HEK293 (cell line): Measurements from ENCODE around the gene SH3GL2.

ENCODE experiments used
- CTCF ChIA-PET: fragments of 350-600 bp; formaldehyde crosslinking; extraction: SDS; loops from one replicate; lab custom pipeline; 2021; ENCODE audit warnings: antibody characterized with exemption; lab: Yijun Ruan, JAX
- POLR2A ChIA-PET: fragments of 300-600 bp; formaldehyde crosslinking; extraction: SDS; loops from one replicate; lab custom pipeline; 2020; ENCODE audit warnings: antibody characterized with exemption, inconsistent platforms; lab: Yijun Ruan, JAX
- H3K27ac ChIP-seq: fragments of 200-500 bp; sonication (Bioruptor generic); 2 replicates; pipeline ENCODE4 v1.5.1; 2014; ENCODE audit warnings: low read depth, low read length, control low read depth, inconsistent platforms; ENCODE audit errors: extremely low read depth
- H3K36me3 ChIP-seq, 2 experiments: fragments of 200-500 bp in 1 of 2; sonication (Bioruptor generic) in 1 of 2; 1 replicate in 1 of 2; 2 replicates in 1 of 2; pipeline ENCODE4 v1.5.1; 2014 to 2017; ENCODE audit warnings: inconsistent platforms in 2 of 2, low read length in 2 of 2; ENCODE audit not compliant: control insufficient read depth in 2 of 2, insufficient read depth in 1 of 2
- H3K4me1 ChIP-seq: fragments of 200-500 bp; sonication (Bioruptor generic); 2 replicates; pipeline ENCODE4 v1.5.1; 2014; ENCODE audit warnings: mild to moderate bottlenecking, low read length, inconsistent platforms; ENCODE audit not compliant: control insufficient read depth, insufficient read depth
- H3K4me3 ChIP-seq: 2 replicates; pipeline ENCODE4 v1.5.1; 2011; ENCODE audit warnings: low read depth, mild to moderate bottlenecking, control low read depth, low read length, moderate library complexity
- H3K9me3 ChIP-seq: fragments of 200-500 bp; sonication (Bioruptor generic); 2 replicates; pipeline ENCODE4 v1.5.1; 2014; ENCODE audit warnings: low read depth, low read length, inconsistent platforms; ENCODE audit not compliant: control insufficient read depth, insufficient read depth
- BCL11B ChIP-seq: fragments of 450-650 bp; formaldehyde crosslinking; IDR thresholded peaks from 2 replicates; pipeline ENCODE4 v1.5.1; 2016; ENCODE audit warnings: low read depth, missing biosample characterization, missing genetic modification characterization
- GLIS2 ChIP-seq: fragments of 450-650 bp; formaldehyde crosslinking; IDR thresholded peaks from 2 replicates; pipeline ENCODE4 v1.5.1; 2016; ENCODE audit warnings: missing biosample characterization, missing genetic modification characterization
- HOXA7 ChIP-seq: sonication (generic); formaldehyde crosslinking; IDR thresholded peaks from 2 replicates; pipeline ENCODE4 v1.8.1; 2022; ENCODE audit warnings: missing genetic modification reagents, borderline replicate concordance
- KLF7 ChIP-seq: fragments of 450-650 bp; formaldehyde crosslinking; IDR thresholded peaks from 2 replicates; pipeline ENCODE4 v1.5.1; 2016; ENCODE audit warnings: missing biosample characterization, missing genetic modification characterization, borderline replicate concordance
- SCRT1 ChIP-seq: fragments of 450-650 bp; formaldehyde crosslinking; IDR thresholded peaks from 2 replicates; pipeline ENCODE4 v1.5.1; 2016; ENCODE audit warnings: missing biosample characterization, missing genetic modification characterization, borderline replicate concordance
- ZFP37 ChIP-seq: fragments of 450-650 bp; formaldehyde crosslinking; IDR thresholded peaks from 2 replicates; pipeline ENCODE4 v1.5.1; 2016; ENCODE audit warnings: missing biosample characterization, missing genetic modification characterization
- ZIC2 ChIP-seq: fragments of 450-650 bp; formaldehyde crosslinking; IDR thresholded peaks from 2 replicates; pipeline ENCODE4 v1.5.1; 2016; ENCODE audit warnings: missing biosample characterization, missing genetic modification characterization
- ZNF121 ChIP-seq: fragments of 450-650 bp; formaldehyde crosslinking; IDR thresholded peaks from 2 replicates; pipeline ENCODE4 v1.5.1; 2016; ENCODE audit warnings: missing biosample characterization, missing genetic modification characterization
- ZNF19 ChIP-seq: fragments of 450-650 bp; formaldehyde crosslinking; IDR thresholded peaks from 2 replicates; pipeline ENCODE4; 2016; ENCODE audit warnings: missing biosample characterization, missing genetic modification characterization, low read depth
- ZNF248 ChIP-seq: fragments of 450-650 bp; formaldehyde crosslinking; IDR thresholded peaks from 2 replicates; pipeline ENCODE4 v1.5.1; 2017; ENCODE audit warnings: missing biosample characterization, missing genetic modification characterization
- ZNF311 ChIP-seq: fragments of 450-650 bp; formaldehyde crosslinking; IDR thresholded peaks from 2 replicates; pipeline ENCODE4 v1.5.1; 2017; ENCODE audit warnings: missing biosample characterization, missing genetic modification characterization, borderline replicate concordance
- ZNF324 ChIP-seq: fragments of 450-650 bp; formaldehyde crosslinking; IDR thresholded peaks from 2 replicates; pipeline ENCODE4 v1.5.1; 2016; ENCODE audit warnings: missing biosample characterization, missing genetic modification characterization
- ZNF354C ChIP-seq: fragments of 450-650 bp; formaldehyde crosslinking; IDR thresholded peaks from 2 replicates; pipeline ENCODE4 v1.5.1; 2016; ENCODE audit warnings: missing biosample characterization, missing genetic modification characterization, low read depth, borderline replicate concordance
- ZNF366 ChIP-seq: fragments of 450-650 bp; formaldehyde crosslinking; conservative IDR thresholded peaks from 2 replicates; pipeline ENCODE4 v1.5.1; 2016; ENCODE audit warnings: missing biosample characterization, missing genetic modification characterization
- ZNF404 ChIP-seq: fragments of 450-650 bp; formaldehyde crosslinking; IDR thresholded peaks from 2 replicates; pipeline ENCODE4 v1.5.1; 2017; ENCODE audit warnings: missing biosample characterization, missing genetic modification characterization
- ZNF501 ChIP-seq: fragments of 450-650 bp; formaldehyde crosslinking; IDR thresholded peaks from 2 replicates; pipeline ENCODE4 v1.5.1; 2016; ENCODE audit warnings: missing biosample characterization, missing genetic modification characterization
- ZNF558 ChIP-seq: fragments of 450-650 bp; formaldehyde crosslinking; IDR thresholded peaks from 2 replicates; pipeline ENCODE4 v1.5.1; 2016; ENCODE audit warnings: missing biosample characterization, missing genetic modification characterization
- ZNF561 ChIP-seq: fragments of 450-650 bp; IDR thresholded peaks from 2 replicates; pipeline ENCODE4 v1.5.1; 2018; ENCODE audit warnings: missing biosample characterization, missing genetic modification characterization, borderline replicate concordance
- ZNF621 ChIP-seq: fragments of 450-650 bp; formaldehyde crosslinking; IDR thresholded peaks from 2 replicates; pipeline ENCODE4 v1.5.1; 2017; ENCODE audit warnings: missing biosample characterization, missing genetic modification characterization
- ZNF624 ChIP-seq: fragments of 450-650 bp; formaldehyde crosslinking; IDR thresholded peaks from 2 replicates; pipeline ENCODE4 v1.5.1; 2017; ENCODE audit warnings: missing biosample characterization, missing genetic modification characterization
- ZNF670 ChIP-seq: fragments of 450-650 bp; formaldehyde crosslinking; IDR thresholded peaks from 2 replicates; pipeline ENCODE4 v1.5.1; 2016; ENCODE audit warnings: missing biosample characterization, missing genetic modification characterization, low read depth
- ZNF747 ChIP-seq: fragments of 450-650 bp; formaldehyde crosslinking; IDR thresholded peaks from 2 replicates; pipeline ENCODE4 v1.5.1; 2016; ENCODE audit warnings: missing biosample characterization, missing genetic modification characterization
- ZNF792 ChIP-seq: fragments of 450-650 bp; formaldehyde crosslinking; IDR thresholded peaks from 2 replicates; pipeline ENCODE4 v1.5.1; 2016; ENCODE audit warnings: missing biosample characterization, missing genetic modification characterization
- ZSCAN30 ChIP-seq: fragments of 450-650 bp; IDR thresholded peaks from 2 replicates; pipeline ENCODE4 v1.5.1; 2018; ENCODE audit warnings: missing biosample characterization, mild to moderate bottlenecking, missing genetic modification characterization, moderate library complexity
- ZXDB ChIP-seq: fragments of 450-650 bp; formaldehyde crosslinking; IDR thresholded peaks from 2 replicates; pipeline ENCODE4 v1.5.1; 2016; ENCODE audit warnings: missing biosample characterization, missing genetic modification characterization
- TF ChIP-seq, protein P1 (sequence below): fragments of 450-650 bp; formaldehyde crosslinking; conservative IDR thresholded peaks from 2 replicates; pipeline ENCODE4 v1.5.1; 2016; ENCODE audit warnings: low read depth, missing biosample characterization, missing genetic modification characterization
- TF ChIP-seq, protein P2 (sequence below): fragments of 450-650 bp; formaldehyde crosslinking; IDR thresholded peaks from 2 replicates; pipeline ENCODE4 v1.5.0; 2017; ENCODE audit warnings: missing biosample characterization, missing genetic modification characterization, borderline replicate concordance

SH3GL2 gene

DNA sequence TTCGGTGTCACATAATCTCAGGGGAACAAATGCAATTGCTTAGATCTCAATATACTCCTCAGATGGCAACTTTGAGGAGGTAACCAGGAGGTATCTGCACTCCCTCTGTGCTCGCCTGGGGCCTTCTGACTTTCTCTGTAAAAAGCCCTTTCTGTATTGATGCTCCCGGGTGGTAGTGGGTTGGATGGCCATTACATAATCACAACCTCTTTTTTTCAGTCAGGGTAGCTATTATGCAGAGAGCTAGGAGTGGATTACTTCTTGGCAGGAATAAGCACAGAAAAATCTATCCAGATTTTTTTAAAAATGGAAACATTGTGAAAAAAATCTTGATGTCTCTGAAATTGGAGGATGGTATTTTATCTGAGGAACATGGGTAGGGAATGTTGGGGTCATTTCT lies 116.6 kb downstream of the SH3GL2 start:
- CTCF ChIA-PET: interaction anchor here (0.6 to 1.0 kb wide), 4 partner anchors 70 to 140 kb away, joined by 3 to 4 read pairs (median 3); no protein-coding TSS in a partner anchor
- Histone ChIP-seq H3K9me3 (no peaks in the 10 kb centered on the region), H3K4me3 (no peak overlapping the region), H3K27ac (no peak overlapping the region), H3K36me3 (no peaks in the 10 kb centered on the region), H3K4me1 (no peaks in the 10 kb centered on the region)
- POLR2A ChIA-PET: no interaction called here
- no peak for TF ChIP-seq ZNF324 (tag by site-specific recombination)
- TF ChIP-seq GLIS2 (tag by site-specific recombination): no peak
- TF ChIP-seq ZNF248: no peak
- TF ChIP-seq ZNF561: no peak
- TF ChIP-seq ZNF366 (tag by site-specific recombination): no peak

DNA sequence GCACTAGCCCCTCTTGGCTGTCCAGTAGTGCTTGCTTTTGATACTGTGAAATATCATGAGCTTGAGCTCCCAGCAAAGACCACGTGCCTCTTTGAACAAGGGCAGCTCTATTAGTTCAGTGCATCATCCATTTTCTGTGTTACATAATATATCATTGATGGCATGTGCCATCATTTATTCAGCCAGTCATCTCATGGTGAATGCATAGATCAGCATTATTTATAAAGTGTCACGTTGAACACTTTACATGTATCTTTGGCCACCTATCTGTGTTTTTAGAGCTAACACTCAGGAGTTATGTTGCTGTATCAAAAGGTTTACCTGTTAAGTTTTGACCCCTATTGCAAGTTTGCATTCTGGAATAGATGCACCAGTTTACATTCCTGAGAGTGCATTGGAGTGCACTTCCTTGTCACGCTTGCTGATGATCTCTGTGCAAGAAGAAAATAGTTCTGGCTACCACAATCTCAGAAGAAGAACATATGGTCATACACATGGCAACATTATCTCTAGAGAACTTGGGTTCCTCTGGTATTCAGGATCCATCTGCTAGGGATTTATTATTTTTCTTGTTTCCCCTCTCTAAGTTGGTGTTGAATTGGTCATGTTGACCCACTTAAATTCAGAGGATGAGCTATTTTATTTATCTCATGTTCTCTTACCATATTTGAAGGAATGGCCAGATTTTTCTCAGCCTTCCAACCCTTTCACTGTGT lies 120.9 kb downstream of the SH3GL2 start:
- Histone ChIP-seq H3K36me3 (no peaks in the 10 kb centered on the region), H3K9me3 (no peaks in the 10 kb centered on the region), H3K4me3 (no peak overlapping the region), H3K4me1 (no peaks in the 10 kb centered on the region), H3K27ac (no peak overlapping the region)
- ChIA-PET CTCF (interaction anchor here (0.6 kb wide), 1 partner anchor 1725 kb away, joined by 3 read pairs; no protein-coding TSS in a partner anchor), POLR2A (no interaction called here)
- no peak for TF ChIP-seq ZNF747 (tag by site-specific recombination)
- no peak for TF ChIP-seq BCL11B
- TF ChIP-seq ZSCAN30 (tag by site-specific recombination): no peak
- no peak for TF ChIP-seq ZNF624 (tag by site-specific recombination)

DNA sequence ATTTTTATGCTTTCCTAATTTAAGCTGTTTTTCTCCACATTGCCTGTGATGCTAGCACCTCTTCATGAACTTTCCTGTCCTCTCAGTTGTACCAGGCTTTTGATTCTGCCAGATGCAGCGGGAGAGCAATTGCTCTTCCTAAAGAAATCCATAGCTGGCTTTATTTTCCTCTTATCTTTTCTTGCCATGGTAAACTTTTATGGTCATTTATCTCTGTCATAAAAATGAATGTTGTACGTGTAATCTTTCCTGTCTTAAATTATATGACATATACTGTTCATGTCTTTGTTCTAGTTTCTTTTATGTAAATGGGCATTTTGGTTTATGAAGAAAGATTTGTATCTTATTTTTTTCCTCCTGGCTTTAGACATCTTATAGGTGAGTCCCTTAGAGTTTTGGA lies 127.5 kb downstream of the SH3GL2 start:
- TF ChIP-seq ZNF621 (tag by site-specific recombination): no peak
- TF ChIP-seq, protein P1, sequence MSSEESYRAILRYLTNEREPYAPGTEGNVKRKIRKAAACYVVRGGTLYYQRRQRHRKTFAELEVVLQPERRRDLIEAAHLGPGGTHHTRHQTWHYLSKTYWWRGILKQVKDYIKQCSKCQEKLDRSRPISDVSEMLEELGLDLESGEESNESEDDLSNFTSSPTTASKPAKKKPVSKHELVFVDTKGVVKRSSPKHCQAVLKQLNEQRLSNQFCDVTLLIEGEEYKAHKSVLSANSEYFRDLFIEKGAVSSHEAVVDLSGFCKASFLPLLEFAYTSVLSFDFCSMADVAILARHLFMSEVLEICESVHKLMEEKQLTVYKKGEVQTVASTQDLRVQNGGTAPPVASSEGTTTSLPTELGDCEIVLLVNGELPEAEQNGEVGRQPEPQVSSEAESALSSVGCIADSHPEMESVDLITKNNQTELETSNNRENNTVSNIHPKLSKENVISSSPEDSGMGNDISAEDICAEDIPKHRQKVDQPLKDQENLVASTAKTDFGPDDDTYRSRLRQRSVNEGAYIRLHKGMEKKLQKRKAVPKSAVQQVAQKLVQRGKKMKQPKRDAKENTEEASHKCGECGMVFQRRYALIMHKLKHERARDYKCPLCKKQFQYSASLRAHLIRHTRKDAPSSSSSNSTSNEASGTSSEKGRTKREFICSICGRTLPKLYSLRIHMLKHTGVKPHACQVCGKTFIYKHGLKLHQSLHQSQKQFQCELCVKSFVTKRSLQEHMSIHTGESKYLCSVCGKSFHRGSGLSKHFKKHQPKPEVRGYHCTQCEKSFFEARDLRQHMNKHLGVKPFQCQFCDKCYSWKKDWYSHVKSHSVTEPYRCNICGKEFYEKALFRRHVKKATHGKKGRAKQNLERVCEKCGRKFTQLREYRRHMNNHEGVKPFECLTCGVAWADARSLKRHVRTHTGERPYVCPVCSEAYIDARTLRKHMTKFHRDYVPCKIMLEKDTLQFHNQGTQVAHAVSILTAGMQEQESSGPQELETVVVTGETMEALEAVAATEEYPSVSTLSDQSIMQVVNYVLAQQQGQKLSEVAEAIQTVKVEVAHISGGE (tag by site-specific recombination): no peak
- TF ChIP-seq ZXDB: no peak
- TF ChIP-seq ZNF121 (tag by site-specific recombination): no peak
- no peak for TF ChIP-seq SCRT1 (tag by site-specific recombination)
- no peak for TF ChIP-seq ZNF366 (tag by site-specific recombination)
- TF ChIP-seq ZNF792: no peak
- TF ChIP-seq ZSCAN30 (tag by site-specific recombination): no peak
- TF ChIP-seq HOXA7: no peak
- TF ChIP-seq ZNF311 (tag by site-specific recombination): no peak
- TF ChIP-seq ZNF501 (tag by site-specific recombination): no peak
- TF ChIP-seq ZNF558 (tag by site-specific recombination): no peak
- TF ChIP-seq ZFP37 (tag by site-specific recombination): no peak
- TF ChIP-seq ZNF19 (tag by site-specific recombination): no peak
- no peak for TF ChIP-seq KLF7 (tag by site-specific recombination)
- TF ChIP-seq, protein P2, sequence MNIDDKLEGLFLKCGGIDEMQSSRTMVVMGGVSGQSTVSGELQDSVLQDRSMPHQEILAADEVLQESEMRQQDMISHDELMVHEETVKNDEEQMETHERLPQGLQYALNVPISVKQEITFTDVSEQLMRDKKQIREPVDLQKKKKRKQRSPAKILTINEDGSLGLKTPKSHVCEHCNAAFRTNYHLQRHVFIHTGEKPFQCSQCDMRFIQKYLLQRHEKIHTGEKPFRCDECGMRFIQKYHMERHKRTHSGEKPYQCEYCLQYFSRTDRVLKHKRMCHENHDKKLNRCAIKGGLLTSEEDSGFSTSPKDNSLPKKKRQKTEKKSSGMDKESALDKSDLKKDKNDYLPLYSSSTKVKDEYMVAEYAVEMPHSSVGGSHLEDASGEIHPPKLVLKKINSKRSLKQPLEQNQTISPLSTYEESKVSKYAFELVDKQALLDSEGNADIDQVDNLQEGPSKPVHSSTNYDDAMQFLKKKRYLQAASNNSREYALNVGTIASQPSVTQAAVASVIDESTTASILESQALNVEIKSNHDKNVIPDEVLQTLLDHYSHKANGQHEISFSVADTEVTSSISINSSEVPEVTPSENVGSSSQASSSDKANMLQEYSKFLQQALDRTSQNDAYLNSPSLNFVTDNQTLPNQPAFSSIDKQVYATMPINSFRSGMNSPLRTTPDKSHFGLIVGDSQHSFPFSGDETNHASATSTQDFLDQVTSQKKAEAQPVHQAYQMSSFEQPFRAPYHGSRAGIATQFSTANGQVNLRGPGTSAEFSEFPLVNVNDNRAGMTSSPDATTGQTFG (tag by site-specific recombination): no peak
- no peak for TF ChIP-seq ZNF354C
- TF ChIP-seq ZNF670: no peak
- TF ChIP-seq ZNF404 (tag by site-specific recombination): no peak
- no peak for TF ChIP-seq ZIC2
- H3K27ac ChIP-seq: no peak overlapping the region
- no peaks in the 10 kb centered on the region for H3K36me3 ChIP-seq
- H3K9me3 ChIP-seq: no peaks in the 10 kb centered on the region
- H3K4me1 ChIP-seq: 0 out of 2 replicates have a peak, but pooled peaks cover 6% of the 10 kb centered on the region
- no peak overlapping the region for H3K4me3 ChIP-seq
- POLR2A ChIA-PET: no interaction called here
- CTCF ChIA-PET: no interaction called here
